ENCODE data around the gene MTMR3. TPM values are rescaled to one million over a fixed set of nuclear protein-coding genes. Genes with fewer than 3 reads are reported as not detected.

MTMR3 gene
- total RNA-seq, 4 donors from 2014 or later = 36.6 to 42.1 (median 37.1) TPM

GRCh38 chr22:29998627-29999384, 115.8 kb downstream of the MTMR3 start:
- peaks cover 0 to 11% of the 10 kb centered on the region in 2 donors for H3K36me3 ChIP-seq
- peaks cover 26 to 27% of the 10 kb centered on the region in 2 donors for H3K4me1 ChIP-seq
- no peaks in the 10 kb centered on the region for H3K27me3 ChIP-seq
- peak overlapping the region in 3 of 4 donors; percentile 13 to 33 (median 13) for H3K27ac ChIP-seq
- no peak overlapping the region for H3K4me3 ChIP-seq
- H3K9me3 ChIP-seq = no peaks in the 10 kb centered on the region
- TF ChIP-seq POLR2A (IDR thresholded peaks at IDR 0.05) = no peak
- peak in 1 of 5 experiments; percentile 17 for TF ChIP-seq CTCF (IDR thresholded peaks at IDR 0.05 in 4 of 5, conservative IDR thresholded peaks at IDR 0.05 in 1 of 5)
- DNase-seq (no peak), ATAC-seq (no peak)
- in situ Hi-C loops (cut with MboI; ENCODE audit: low sequenced_read_pairs in 4 of 4) (no loop called here), intact Hi-C loops (cut with DNase I; ENCODE audit: low total_unique reads) (no loop called here)

DNA sequence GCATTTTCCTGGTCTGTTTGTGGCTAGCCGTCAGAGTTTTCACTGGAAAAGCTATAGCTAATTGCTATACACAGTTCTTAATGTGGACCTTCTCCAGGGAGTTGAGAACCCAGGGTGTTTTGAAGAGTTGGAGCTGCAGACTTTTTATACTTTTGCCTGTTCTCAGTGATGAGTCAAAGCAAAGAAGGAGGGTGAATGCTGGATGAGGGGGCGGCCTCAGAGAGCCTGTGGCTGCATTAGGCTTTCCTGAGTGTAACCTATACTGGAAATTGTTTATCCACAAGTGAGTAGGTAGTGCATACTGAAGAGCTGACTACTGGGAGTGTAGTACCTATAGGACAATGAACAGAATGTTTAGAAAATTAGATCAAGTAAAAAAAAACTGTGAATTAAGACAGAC, 117.6 kb downstream of the MTMR3 start:
- no peaks in the 10 kb centered on the region for H3K27me3 ChIP-seq
- H3K9me3 ChIP-seq = no peaks in the 10 kb centered on the region
- TF ChIP-seq CTCF (IDR thresholded peaks at IDR 0.05 in 4 of 5, conservative IDR thresholded peaks at IDR 0.05 in 1 of 5) = no peak
- TF ChIP-seq POLR2A (IDR thresholded peaks at IDR 0.05) = no peak
- in situ Hi-C loops (cut with MboI; ENCODE audit: low sequenced_read_pairs in 4 of 4) (loop anchor here (10.0 to 25.0 kb wide), 4 partner anchors 136 to 363 kb away; partner anchors contain the start of genes UQCR10 (in 1 of the 4) and ZMAT5 (in 1 of the 4)), intact Hi-C loops (cut with DNase I; ENCODE audit: low total_unique reads) (loop anchor here (5.0 kb wide), 1 partner anchor 128 kb away; no protein-coding TSS in a partner anchor)
- no peak overlapping the region for H3K27ac ChIP-seq
- DNase-seq (no peak), ATAC-seq (no peak)
- H3K4me3 ChIP-seq = no peak overlapping the region
- peaks cover 19 to 31% of the 10 kb centered on the region in 2 donors for H3K4me1 ChIP-seq
- H3K36me3 ChIP-seq = peaks cover 0 to 11% of the 10 kb centered on the region in 2 donors

DNA sequence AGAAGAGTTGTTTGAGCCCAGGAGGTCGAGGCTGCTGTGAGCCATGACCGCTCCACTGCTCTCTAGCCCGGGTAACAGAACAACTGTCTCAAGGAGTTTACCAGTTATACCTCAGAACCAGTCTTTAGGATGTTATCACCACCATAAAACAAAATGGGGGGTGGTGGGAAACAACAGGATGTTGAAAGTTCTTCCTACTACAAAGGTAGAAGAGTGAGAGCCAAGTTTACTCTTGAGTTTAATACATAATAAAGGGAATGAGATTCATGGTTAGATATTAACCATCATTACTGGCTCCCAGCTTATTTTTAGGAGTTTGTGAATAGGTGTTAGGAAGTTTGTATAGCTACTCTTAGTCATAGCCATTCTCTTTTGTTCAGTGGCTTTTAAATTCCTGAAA, 118.5 kb downstream of the MTMR3 start:
- DNase-seq = no peak
- ATAC-seq = no peak
- intact Hi-C loops (cut with DNase I; ENCODE audit: low total_unique reads) (loop anchor here (5.0 kb wide), 1 partner anchor 129 kb away; no protein-coding TSS in a partner anchor), in situ Hi-C loops (cut with MboI; ENCODE audit: low sequenced_read_pairs in 4 of 4) (loop anchor here (10.0 to 25.0 kb wide), 4 partner anchors 137 to 364 kb away; partner anchors contain the start of genes UQCR10 (in 1 of the 4) and ZMAT5 (in 1 of the 4))
- H3K36me3 ChIP-seq = peaks cover 0 to 11% of the 10 kb centered on the region in 2 donors
- H3K9me3 ChIP-seq = no peaks in the 10 kb centered on the region
- no peak overlapping the region for H3K4me3 ChIP-seq
- H3K4me1 ChIP-seq = peaks cover 17 to 31% of the 10 kb centered on the region in 2 donors
- H3K27ac ChIP-seq = no peak overlapping the region
- TF ChIP-seq POLR2A (IDR thresholded peaks at IDR 0.05) (no peak), CTCF (IDR thresholded peaks at IDR 0.05 in 4 of 5, conservative IDR thresholded peaks at IDR 0.05 in 1 of 5) (no peak)
- H3K27me3 ChIP-seq = no peaks in the 10 kb centered on the region

DNA sequence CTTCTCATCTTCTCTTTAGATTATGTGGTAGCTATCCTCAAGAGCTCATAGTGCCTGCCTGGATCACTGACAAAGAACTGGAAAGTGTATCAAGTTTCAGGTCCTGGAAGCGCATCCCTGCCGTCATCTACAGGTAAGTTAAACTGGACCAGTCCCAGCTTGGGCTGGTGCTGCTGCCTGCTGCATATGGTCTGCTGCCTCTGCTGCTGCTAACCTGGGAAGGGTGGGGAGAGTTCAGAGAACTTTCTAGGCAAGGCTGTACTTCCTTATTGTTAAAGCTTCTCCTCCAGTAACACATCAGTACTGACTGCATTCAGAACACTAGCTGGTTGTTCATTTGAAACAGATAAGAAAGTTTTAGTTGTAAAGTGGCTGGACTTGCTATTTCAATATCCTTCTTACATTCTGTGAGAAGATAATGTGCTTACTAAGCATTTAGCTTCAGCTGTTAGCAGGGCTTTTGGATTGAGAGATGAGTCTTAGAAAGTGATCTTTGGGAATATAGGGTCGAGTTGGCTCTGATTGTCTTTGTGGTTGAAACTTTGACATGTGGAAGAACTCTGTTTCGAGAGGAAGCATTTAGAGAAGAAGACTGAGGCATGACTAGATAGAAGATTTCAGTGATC, 120.0 kb downstream of the MTMR3 start:
- H3K27me3 ChIP-seq = no peaks in the 10 kb centered on the region
- no peak for ATAC-seq
- in situ Hi-C loops (cut with MboI; ENCODE audit: low sequenced_read_pairs in 4 of 4) (loop anchor here (10.0 to 25.0 kb wide), 4 partner anchors 138 to 366 kb away; partner anchors contain the start of genes UQCR10 (in 1 of the 4) and ZMAT5 (in 1 of the 4)), intact Hi-C loops (cut with DNase I; ENCODE audit: low total_unique reads) (loop anchor here (5.0 kb wide), 1 partner anchor 131 kb away; no protein-coding TSS in a partner anchor)
- no peak for DNase-seq
- no peaks in the 10 kb centered on the region for H3K9me3 ChIP-seq
- H3K4me1 ChIP-seq = peaks cover 11 to 18% of the 10 kb centered on the region in 2 donors
- H3K4me3 ChIP-seq = no peak overlapping the region
- H3K36me3 ChIP-seq = peaks cover 0 to 22% of the 10 kb centered on the region in 2 donors
- no peak overlapping the region for H3K27ac ChIP-seq
- TF ChIP-seq POLR2A (IDR thresholded peaks at IDR 0.05) = no peak
- no peak for TF ChIP-seq CTCF (IDR thresholded peaks at IDR 0.05 in 4 of 5, conservative IDR thresholded peaks at IDR 0.05 in 1 of 5)

All from gastrocnemius medialis (tissue), 4 donors.